GM21360 (cell line): ENCODE measurements around the gene DUS1L.
A peak's percentile ranks its signal among the peaks of the same experiment; 100 is the strongest.

ENCODE experiments used
- ATAC-seq: cut with Tn5 transposase; IDR thresholded peaks from one replicate; pipeline ENCODE4 v1.9.1; 2021; ENCODE audit warnings: mild to moderate bottlenecking, moderate library complexity; ENCODE audit not compliant: unreplicated experiment

Gene DUS1L

DNA sequence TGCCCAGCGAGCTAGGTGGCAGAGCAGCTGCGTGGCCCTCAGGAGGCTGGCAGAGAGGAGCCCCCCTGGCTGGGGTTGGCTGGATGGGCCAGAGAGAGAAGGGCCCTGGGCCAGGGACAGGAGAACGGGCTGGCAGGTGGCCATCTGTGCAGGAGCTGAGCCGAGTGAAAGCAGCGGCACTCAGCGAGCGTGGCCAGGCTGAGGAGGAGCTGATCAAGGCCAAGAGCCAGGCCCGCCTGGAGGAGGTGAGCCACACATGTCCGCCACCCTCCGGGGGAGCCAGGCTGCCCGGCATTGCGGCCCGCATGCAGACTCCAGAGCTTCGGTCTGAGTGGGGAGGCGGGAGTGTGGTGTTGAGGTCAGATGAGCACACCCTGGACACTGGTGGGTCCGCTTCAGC, 36.2 kb downstream of the DUS1L start:
- no peak for ATAC-seq

DNA sequence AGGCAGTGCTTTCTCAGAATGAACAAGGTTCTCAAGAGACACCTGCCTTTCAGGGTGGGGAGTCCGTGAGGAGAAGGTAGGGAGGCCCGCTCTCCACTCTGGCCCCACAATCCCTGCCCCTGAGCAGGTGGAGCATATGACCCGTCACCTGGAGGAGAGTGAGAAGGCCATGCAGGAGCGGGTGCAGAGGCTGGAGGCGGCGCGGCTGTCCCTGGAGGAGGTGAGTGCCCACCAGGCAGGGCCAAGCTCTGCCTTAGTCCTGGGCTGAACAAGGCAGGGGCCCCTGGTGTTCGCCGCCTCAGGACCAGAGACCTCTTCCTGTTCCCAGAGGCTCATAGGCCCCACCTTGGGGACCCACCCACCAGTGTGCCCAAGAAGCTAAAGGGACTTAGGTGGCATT, 36.6 kb downstream of the DUS1L start:
- no peak for ATAC-seq

- no peak for ATAC-seq
Observed at GRCh38 chr17:82028246-82028645, 37.4 kb downstream of the DUS1L start.

DNA sequence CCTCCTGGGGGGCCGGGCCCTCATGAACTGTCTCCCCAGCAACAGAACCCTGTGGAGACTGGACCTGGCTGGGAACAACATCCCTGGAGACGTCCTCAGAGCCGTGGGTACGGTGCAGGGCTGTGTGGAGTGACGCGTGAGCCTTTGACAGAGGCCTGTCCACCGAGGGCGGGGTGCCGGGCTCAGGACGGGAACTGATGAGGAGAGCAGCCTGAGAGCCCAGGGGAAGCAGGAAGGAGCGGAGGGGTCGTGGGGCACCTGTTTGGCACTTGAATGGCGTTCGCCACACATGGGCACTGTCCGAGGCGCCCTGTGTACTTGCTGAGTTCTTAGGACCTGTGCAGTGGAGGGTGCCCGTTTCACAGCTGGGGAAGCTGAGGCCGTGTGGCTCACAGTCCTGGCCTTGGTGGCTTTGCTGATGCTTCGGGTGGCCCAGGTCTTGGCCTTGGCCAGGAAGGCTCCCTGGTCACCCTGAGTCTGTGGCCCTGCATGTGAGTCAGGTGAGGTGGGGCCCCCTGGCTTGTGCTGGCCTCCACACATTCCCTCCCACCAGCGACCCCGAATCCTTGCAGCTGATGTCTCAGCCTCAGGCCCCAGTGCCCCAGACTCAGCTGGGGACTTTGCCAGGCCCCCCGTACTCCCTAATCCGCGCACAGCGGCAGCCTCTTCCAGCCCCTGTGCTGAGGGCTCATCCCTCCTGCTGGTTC, 40.0 kb downstream of the DUS1L start:
- ATAC-seq, result no peak

DNA sequence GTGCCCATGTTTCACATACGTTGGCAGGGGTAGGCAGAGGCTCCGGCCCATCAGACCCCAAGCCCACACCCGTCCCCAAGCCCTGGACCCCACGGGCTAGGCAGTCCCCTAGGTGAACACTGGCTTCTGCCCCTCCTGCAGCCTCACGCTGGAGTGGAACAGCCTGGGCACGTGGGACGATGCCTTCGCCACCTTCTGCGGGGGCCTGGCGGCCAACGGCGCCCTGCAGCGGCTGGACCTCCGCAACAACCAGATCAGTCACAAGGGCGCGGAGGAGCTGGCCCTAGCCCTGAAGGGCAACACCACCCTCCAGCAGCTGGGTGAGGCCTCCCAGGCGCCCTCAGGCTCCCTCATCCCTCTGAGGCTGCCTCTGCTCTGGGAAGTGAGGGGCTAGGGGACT, 40.7 kb downstream of the DUS1L start:
- no peak for ATAC-seq

DNA sequence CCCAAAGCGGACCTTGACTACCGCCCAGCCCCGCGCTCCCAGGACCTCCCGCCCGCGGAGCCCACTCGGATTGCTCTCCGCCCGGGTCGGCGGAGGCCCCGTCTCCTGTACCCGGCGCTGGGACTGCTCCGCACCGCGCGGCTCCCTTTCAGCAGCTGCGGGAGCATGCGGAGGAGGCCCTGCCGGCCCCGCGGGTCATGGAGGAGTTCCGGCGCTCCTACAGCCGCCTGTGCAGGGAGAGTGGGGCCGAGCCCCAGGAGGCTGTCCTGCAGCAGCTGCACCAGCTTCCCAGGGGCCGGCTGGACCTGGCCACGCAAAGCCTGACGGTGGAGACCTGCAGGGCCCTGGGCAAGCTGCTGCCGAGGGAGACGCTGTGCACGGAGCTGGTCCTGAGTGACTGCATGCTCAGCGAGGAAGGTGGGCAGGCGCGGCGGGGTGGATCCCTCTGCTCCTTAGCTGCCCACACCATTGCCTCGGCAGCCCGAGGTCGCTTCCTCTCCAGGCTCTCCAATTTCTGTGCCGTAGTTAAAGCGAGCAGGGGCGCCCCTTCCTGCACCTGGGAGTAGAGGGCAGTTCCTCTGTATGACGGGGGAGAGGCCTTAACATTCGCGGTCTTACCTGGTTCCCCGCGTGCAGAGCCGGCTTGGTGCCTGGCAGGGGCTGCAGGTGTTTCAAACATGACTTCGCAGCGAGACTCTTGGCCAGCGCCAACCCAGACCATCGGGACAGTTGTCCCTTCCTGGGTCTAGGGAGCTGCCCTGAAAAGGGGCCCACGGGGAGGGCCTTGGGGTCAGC, 42.0 kb downstream of the DUS1L start:
- ATAC-seq, result no peak

- peak; percentile 78 for ATAC-seq
Observed at GRCh38 chr17:82022981-82023446, 42.6 kb downstream of the DUS1L start, which contains the start of gene LRRC45. Gene LRRC45, plus strand, starts transcription at chr17:82023305. Its CDS starts 339 bp downstream, at chr17:82023644.

DNA sequence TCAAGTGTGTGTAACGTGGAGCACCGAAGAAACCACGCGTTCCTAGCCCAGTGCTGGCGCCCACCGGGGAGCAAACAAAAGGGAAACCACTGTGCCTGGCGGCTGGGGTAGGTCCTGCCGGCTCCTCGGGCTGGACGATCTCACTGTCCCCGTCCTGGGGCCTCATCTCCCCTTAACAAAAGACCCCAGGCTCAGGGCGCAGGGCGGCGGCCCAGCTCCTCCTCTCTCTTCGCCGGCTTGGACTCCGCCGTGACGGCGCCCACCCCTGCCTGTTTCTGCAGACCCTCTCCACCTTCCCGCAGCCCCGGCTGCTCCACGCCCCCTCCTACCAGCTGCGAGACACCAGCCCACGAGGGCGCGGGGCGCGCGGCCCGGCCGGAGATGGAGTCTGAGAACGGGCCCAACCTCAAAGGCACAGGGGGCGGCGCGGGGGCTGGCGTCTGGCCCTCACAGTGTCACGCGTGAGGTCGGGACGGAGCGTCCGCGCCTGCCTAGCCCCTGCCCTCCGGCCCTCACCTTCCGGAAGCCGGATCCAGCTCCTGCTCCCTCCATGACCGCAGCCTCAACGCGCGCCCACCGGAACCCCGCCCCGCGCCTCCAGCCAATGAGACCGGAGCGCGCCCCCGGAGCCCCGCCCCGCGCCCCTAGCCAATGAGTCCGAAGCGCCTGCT, 43.2 kb downstream of the DUS1L start, which contains the start of gene CENPX:
Gene CENPX, minus strand, starts transcription at position 569 of the 671 bp plus-strand sequence. Its CDS starts 17 bp downstream, at position 552.
- no peak for ATAC-seq

DNA sequence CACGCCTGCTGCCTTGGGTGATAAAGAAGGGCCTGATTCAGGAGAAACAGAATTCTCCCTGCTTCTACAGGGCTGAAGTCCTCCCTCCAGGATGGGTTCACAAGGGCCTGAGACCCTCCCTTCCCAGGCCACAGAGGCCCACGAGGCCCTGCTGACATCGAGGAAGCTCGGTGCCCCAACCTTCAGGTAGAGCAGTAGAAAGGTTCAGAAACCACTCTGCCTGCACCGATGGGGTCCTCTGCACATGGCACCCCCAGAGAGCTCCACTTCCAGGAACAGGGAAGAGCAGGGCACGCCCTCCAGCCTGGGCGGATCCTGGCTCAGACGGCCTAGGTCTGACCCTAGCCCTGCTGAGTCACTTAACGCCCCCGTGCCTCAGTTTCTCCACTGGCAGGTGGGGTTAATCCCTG, 43.7 kb downstream of the DUS1L start:
- ATAC-seq, result no peak

DNA sequence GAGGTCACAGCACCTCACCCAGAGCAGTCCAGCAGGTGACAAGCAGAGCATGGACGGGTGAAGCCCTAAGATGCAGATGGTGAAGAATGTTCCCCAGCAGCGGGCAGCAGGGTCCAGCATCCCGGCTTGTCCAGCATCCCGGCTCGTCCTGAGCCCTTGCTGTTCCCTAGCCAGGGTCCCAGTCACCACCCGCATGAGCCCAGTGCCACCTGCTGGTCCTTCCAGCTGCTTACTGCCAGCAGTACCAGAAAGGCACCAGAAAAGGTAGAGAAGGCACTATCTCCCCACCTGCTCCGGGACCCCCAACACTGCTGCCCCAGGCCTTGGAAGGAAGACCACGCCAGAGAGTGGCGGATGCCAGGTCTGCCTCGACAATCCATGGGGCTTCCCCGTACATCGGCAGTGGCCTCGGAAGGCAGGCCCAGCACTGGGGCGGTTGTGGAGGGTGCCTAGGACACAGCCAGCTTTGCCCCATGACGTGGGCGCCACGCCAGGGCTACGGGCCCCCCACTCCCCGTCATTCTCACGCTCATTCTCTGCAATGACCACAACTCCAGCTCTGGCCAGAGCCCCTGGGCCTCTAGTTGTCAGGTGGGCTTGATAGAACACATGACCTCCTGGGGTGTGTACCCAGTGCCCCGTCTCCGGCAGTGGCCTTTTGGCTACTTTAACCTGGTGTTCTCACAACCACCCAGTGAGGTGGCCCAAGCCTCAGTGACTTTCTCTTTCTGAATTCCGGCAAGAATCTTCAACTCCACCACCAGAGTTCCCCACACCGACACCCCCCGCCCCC, 44.3 kb downstream of the DUS1L start:
- ATAC-seq, result no peak

DNA sequence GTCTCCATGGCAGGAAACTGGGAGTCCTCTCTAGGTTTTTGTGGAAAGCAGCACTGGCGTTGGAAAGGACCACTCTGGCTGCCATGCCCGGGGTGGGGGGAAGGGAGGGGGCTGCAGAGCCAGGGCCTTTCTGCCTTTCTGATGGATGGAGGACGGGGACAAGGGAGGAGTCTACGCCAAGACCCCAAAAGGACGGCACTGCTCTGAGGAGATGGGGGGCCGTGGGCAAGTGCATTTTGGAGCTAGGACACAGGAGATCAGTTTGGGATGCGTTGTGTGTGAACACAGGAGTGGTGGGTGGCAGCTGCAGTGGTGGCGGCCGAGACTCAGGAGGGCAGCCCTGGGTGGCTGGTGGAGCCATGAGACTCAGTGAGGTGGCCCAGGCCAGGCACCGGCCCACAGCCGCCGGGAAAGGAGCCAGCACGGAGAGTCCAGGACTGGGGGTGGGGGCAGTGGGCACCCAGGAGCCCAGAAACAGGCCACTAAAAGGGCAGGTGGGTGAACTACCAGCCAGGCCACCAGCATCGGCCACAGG, 45.0 kb downstream of the DUS1L start:
- no peak for ATAC-seq

- no peak for ATAC-seq
Observed at GRCh38 chr17:82019690-82020571, 45.7 kb downstream of the DUS1L start.

- no peak for ATAC-seq
Observed at GRCh38 chr17:82018989-82019689, 46.5 kb downstream of the DUS1L start.

- ATAC-seq, result no peak
Observed at GRCh38 chr17:82018152-82018988, 47.2 kb downstream of the DUS1L start.

GRCh38 chr17:82017612-82018151, 47.9 kb downstream of the DUS1L start:
- no peak for ATAC-seq

DNA sequence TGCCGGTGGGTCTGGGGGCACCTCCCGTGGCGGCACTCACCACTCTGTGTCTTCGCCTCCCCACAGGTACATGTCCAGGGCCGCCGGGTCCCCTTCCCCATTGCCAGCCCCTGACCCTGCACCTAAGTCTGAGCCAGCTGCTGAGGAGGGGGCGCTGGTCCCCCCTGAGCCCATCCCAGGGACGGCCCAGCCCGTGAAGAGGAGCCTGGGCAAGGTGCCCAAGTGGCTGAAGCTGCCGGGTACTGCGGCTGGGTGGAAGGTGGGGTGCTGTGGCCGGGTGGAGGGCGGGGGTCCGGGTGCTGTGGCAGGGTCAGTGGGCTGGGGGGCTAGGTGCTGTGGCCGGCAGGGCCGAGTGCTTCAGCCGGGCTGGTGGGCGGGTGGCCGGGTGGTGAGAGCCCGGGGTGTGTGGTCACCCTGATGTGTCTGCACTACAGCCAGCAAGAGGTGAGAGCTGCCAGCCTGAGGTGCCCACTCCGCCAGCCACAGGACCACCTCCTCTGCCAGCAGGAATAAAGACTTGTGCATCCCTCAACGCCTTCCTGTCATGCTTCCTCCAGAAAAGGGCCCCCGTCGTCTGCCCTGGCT, 48.6 kb downstream of the DUS1L start:
- ATAC-seq, result no peak
